Testis (tissue), 3 donors: ENCODE results near the gene GADD45GIP1. TPM values are rescaled to one million over a fixed set of nuclear protein-coding genes. Genes with fewer than 3 reads are reported as not detected.
"Not testable (repeated sequence)": the region's sequence is repeated elsewhere in the genome, so short reads cannot be mapped to it uniquely, and the experiment has no call there.

Experiments used
- DNase-seq: peaks from one replicate; pipeline ENCODE4 v3.0.0-alpha.2; 2019
- H3K27ac ChIP-seq, 2 donors: fragments of 200-600 bp; sonication (generic); one replicate each; pipeline ENCODE4 v1.5.1; 2019
- H3K27me3 ChIP-seq: fragments of 200-600 bp; sonication (generic); one replicate; pipeline ENCODE4 v1.5.1; 2019
- H3K36me3 ChIP-seq: fragments of 200-600 bp; sonication (generic); one replicate; pipeline ENCODE4 v1.5.1; 2017; ENCODE audit warnings: low read depth; ENCODE audit errors: missing control alignments
- H3K4me1 ChIP-seq: fragments of 200-600 bp; sonication (generic); one replicate; pipeline ENCODE4 v1.5.1; 2019
- H3K4me3 ChIP-seq, 2 donors: fragments of 200-600 bp; sonication (generic); one replicate each; pipeline ENCODE4 v1.5.1; 2017 to 2019
- H3K9me3 ChIP-seq: fragments of 200-600 bp; sonication (generic); one replicate; pipeline ENCODE4 v1.5.1; 2017
- CTCF ChIP-seq, 3 experiments: fragments of 450-650 bp in 2 of 3; fragments of 200-600 bp in 1 of 3; sonication (generic) in 1 of 3; IDR thresholded peaks; one replicate each; pipeline ENCODE4 v1.5.1; 2016 to 2019; ENCODE audit warnings: antibody characterized with exemption in 3 of 3, mild to moderate bottlenecking in 2 of 3, moderate library complexity in 1 of 3
- POLR2A ChIP-seq: fragments of 450-650 bp; IDR thresholded peaks from one replicate; pipeline ENCODE4 v1.6.1; 2017; ENCODE audit warnings: antibody characterized with exemption, mild to moderate bottlenecking, moderate library complexity
- WGBS, 2 donors: methylation state at CpG; one replicate each; pipeline ENCODE4 v1.1.5; 2018; 5-methylcytosine and 5-hydroxymethylcytosine counted together
- intact Hi-C: fragments of 100-400 bp; cut with DNase I; formaldehyde crosslinking; loops from one replicate; pipeline ENCODE4 v1.15.1; 2023; ENCODE audit warnings: low total_unique reads
- polyA plus RNA-seq: library from polyadenylated mRNA; stranded (reverse); fragments of 350-450 nt; fragmentation: Illumina TruSeq; extraction: RNeasy Lipid Tissue Mini Kit (QIAGEN cat#74804); gene quantifications from one replicate; pipeline ENCODE4 v1.2.3, GENCODE V29; 2014; ENCODE audit warnings: low read depth, low replicate concordance; ENCODE audit not compliant: insufficient read depth
- total RNA-seq, 2 donors: library from RNA; depleted of rRNA; stranded (reverse); fragments of >200 nt; gene quantifications; one replicate each; pipeline ENCODE4 v1.2.3, GENCODE V29; 2016

Gene GADD45GIP1
- total and polyA plus RNA-seq, 3 donors from 2014 or later = 21.6 to 39.8 (median 32.2) TPM

- H3K4me3 ChIP-seq = no peak overlapping the region
- no peak for TF ChIP-seq POLR2A
- TF ChIP-seq CTCF (IDR thresholded peaks at IDR 0.05) = no peak
- intact Hi-C loops = no loop called here
- 55 to 79% methylated on average over 11 to 12 of the region's 12 CpGs for WGBS, 2 donors
- H3K27me3 ChIP-seq = no peaks in the 10 kb centered on the region
- no peak for DNase-seq
- no peaks in the 10 kb centered on the region for H3K36me3 ChIP-seq
- no peaks in the 10 kb centered on the region for H3K9me3 ChIP-seq
- H3K27ac ChIP-seq = no peak overlapping the region
- H3K4me1 ChIP-seq = peaks cover 19% of the 10 kb centered on the region
These were observed 3.0 kb downstream of the GADD45GIP1 start for GRCh38 chr19:12953799-12954611.

GRCh38 chr19:12953138-12953798, 3.8 kb downstream of the GADD45GIP1 start:
- Histone ChIP-seq H3K4me1 (peaks cover 19% of the 10 kb centered on the region), H3K4me3 (no peak overlapping the region), H3K36me3 (no peaks in the 10 kb centered on the region), H3K27me3 (no peaks in the 10 kb centered on the region), H3K27ac (peak overlapping the region in 1 of 2 donors; percentile 31), H3K9me3 (no peaks in the 10 kb centered on the region)
- TF ChIP-seq CTCF (IDR thresholded peaks at IDR 0.05) (no peak), POLR2A (no peak)
- DNase-seq = no peak
- intact Hi-C loops = no loop called here
- 38 to 48% methylated on average over 11 of the region's 11 CpGs for whole genome bisulfite sequencing, 2 donors

- peaks cover 19% of the 10 kb centered on the region for H3K4me1 ChIP-seq
- H3K4me3 ChIP-seq = no peak overlapping the region
- peak overlapping the region in 1 of 2 donors; percentile 31 for H3K27ac ChIP-seq
- TF ChIP-seq CTCF (IDR thresholded peaks at IDR 0.05) = no peak
- TF ChIP-seq POLR2A = no peak
- H3K9me3 ChIP-seq = no peaks in the 10 kb centered on the region
- intact Hi-C loops = no loop called here
- WGBS, 2 donors = 57 to 65% methylated on average over 12 of the region's 12 CpGs
- no peak for DNase-seq
- H3K27me3 ChIP-seq = no peaks in the 10 kb centered on the region
- no peaks in the 10 kb centered on the region for H3K36me3 ChIP-seq
These were observed 4.4 kb downstream of the GADD45GIP1 start for GRCh38 chr19:12952488-12953137.

DNA sequence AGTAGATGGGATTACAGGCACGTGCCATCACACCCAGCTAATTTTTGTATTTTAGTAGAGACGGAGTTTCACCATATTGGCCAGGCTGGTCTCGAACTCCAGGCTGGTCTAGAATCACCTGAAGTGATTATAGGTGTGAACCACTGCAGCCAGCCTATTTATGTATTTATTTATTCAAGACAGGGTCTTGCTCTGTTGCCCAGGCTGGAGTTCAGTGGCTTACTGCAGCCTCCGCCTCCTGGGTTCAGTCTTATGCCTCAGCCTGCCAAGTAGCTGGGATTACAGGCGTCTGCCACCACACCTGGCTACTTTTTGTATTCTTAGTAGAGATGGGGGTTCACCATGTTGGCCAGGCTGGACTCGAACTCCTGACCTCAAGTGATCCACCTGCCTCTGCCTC, 5.0 kb downstream of the GADD45GIP1 start:
- intact Hi-C loops, H3K4me3 ChIP-seq, H3K36me3 ChIP-seq, H3K27me3 ChIP-seq, H3K9me3 ChIP-seq, H3K27ac ChIP-seq, DNase-seq: not testable (repeated sequence)
- H3K4me1 ChIP-seq = peaks cover 20% of the 10 kb centered on the region
- 91 to 100% methylated on average over 5 to 6 of the region's 6 CpGs for WGBS, 2 donors
